Natural killer cell (primary cell): ENCODE measurements around the gene CNKSR1. TPM values are rescaled to one million over a fixed set of nuclear protein-coding genes. Genes with fewer than 3 reads are reported as not detected.
A peak's percentile ranks its signal among the peaks of the same experiment; 100 is the strongest.

Experiments used
- ATAC-seq, 3 donors: fragments of 150-1000 bp in 2 of 3; fragments of 200-7000 bp in 1 of 3; cut with Tn5 transposase; 1 replicate in 1 of 3; 2 replicates in 2 of 3; pipeline ENCODE4 v1.10.0; 2021; ENCODE audit warnings: mild to moderate bottlenecking in 2 of 3, moderate library complexity in 2 of 3
- DNase-seq, 2 donors: peaks; one replicate each; pipeline versions ENCODE4 v3.0.0 to v3.0.0-alpha.2; 2013 to 2021; ENCODE audit warnings: mixed read lengths in 1 of 2
- H3K27ac ChIP-seq: one replicate; pipeline ENCODE4 v1.5.1; 2013; ENCODE audit warnings: mild to moderate bottlenecking, low read length
- H3K27me3 ChIP-seq: one replicate; pipeline ENCODE4 v1.6.1; 2013; ENCODE audit warnings: low read length; ENCODE audit not compliant: control insufficient read depth, insufficient read depth
- H3K36me3 ChIP-seq: one replicate; pipeline ENCODE4 v1.6.1; 2013; ENCODE audit warnings: low read length; ENCODE audit not compliant: control insufficient read depth, insufficient read depth
- H3K4me1 ChIP-seq: one replicate; pipeline ENCODE4 v1.6.1; 2013; ENCODE audit warnings: low read length; ENCODE audit not compliant: control insufficient read depth, insufficient read depth
- H3K4me3 ChIP-seq: one replicate; pipeline ENCODE4 v1.5.1; 2013; ENCODE audit warnings: low read length
- H3K9me3 ChIP-seq: one replicate; pipeline ENCODE4 v1.6.1; 2013; ENCODE audit warnings: low read length; ENCODE audit not compliant: control insufficient read depth, insufficient read depth
- H3K27ac Mint-ChIP-seq, 2 donors: one replicate each; pipeline ENCODE4 v1.8.0; 2022; ENCODE audit warnings: mild to moderate bottlenecking in 2 of 2, mixed read lengths in 2 of 2, moderate library complexity in 1 of 2
- H3K27me3 Mint-ChIP-seq, 2 donors: one replicate each; pipeline ENCODE4 v1.8.0; 2022; ENCODE audit warnings: low read depth in 2 of 2, mixed read lengths in 2 of 2
- H3K36me3 Mint-ChIP-seq: one replicate; pipeline ENCODE4 v1.8.0; 2022; ENCODE audit warnings: mixed read lengths
- H3K4me1 Mint-ChIP-seq, 2 donors: one replicate each; pipeline ENCODE4 v1.8.0; 2022; ENCODE audit warnings: mixed read lengths in 2 of 2
- H3K4me3 Mint-ChIP-seq: one replicate; pipeline ENCODE4 v1.8.0; 2022; ENCODE audit warnings: mild to moderate bottlenecking, moderate library complexity, mixed read lengths
- H3K9me3 Mint-ChIP-seq, 2 donors: one replicate each; pipeline ENCODE4 v1.8.0; 2022; ENCODE audit warnings: mixed read lengths in 2 of 2
- WGBS: methylation state at CpG from one replicate; pipeline ENCODE4 v1.1.7; 2013; ENCODE audit warnings: missing lambda C conversion rate; ENCODE audit not compliant: insufficient coverage; 5-methylcytosine and 5-hydroxymethylcytosine counted together
- intact Hi-C: fragments of 100-400 bp; cut with micrococcal nuclease; formaldehyde crosslinking; loops from one replicate; pipeline ENCODE4 v1.14.2; 2022
- total RNA-seq, 4 donors: library from RNA; stranded (reverse); fragments of 120-200 nt in 1 of 4; gene quantifications; one replicate each; pipeline versions ENCODE4 v1.2.3 to v1.2.4, GENCODE V29; 2013 to 2022
- TF ChIP-seq, protein P1 (sequence below): fragments of 200-600 bp; IDR thresholded peaks from one replicate; pipeline ENCODE4 v1.8.0; 2022; ENCODE audit warnings: antibody characterized with exemption

Gene CNKSR1
- total RNA-seq, 3 donors from 2014 or later (not counting 1 experiment from before 2014, with no cell fraction given) = 0.89 to 1.9 (median 1.0) TPM

DNA sequence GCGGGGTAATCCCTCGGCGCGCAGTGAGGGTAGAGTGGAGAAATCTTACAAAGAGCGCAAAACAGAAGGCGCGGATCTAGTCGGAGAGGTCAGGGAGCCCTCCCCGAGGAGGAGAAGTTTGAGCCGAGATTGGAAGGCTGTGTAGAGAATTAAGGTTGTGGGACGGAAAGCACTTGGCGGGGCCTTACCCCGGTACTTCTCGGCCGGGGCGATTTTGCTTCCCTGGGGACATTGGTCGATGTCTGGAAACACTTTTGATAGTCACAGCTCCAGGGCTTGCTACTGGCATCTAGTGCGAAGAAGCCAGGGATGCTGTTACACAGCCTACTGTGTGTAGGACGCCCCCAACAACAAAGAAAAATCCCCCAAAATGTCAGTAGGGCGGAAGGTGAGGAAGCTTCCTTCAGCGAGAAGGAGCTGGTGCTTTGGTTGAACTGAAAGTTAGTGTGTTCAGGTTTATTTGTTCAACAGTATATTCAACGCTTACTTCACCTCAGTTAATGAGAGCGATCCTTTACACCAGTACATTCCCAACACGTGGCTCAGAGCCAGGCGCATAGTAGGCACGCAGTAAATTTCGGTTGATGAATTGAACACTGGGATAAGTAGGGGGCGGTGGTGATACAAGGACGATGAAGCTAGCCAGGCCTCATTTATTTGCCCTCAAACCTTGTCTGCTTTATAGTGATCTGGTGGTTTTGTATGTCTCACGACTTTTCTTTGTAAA lies 57.5 kb downstream of the CNKSR1 start:
- Histone ChIP-seq H3K4me3 (peak overlapping the region; percentile 93), H3K9me3 (no peaks in the 10 kb centered on the region), H3K27ac (peak overlapping the region; percentile 78), H3K27me3 (no peaks in the 10 kb centered on the region), H3K36me3 (no peaks in the 10 kb centered on the region), H3K4me1 (peaks cover 18% of the 10 kb centered on the region)
- H3K4me3 Mint-ChIP-seq = peak overlapping the region; percentile 99
- no peaks in the 10 kb centered on the region for H3K36me3 Mint-ChIP-seq
- H3K27ac Mint-ChIP-seq = peak overlapping the region; percentile 94 to 96
- no peaks in the 10 kb centered on the region for H3K27me3 Mint-ChIP-seq
- intact Hi-C loops = loop anchor here (1.0 to 5.0 kb wide), 3 partner anchors 36 to 124 kb away; partner anchors contain the start of genes C1orf232, PDIK1L and ZNF593
- no peaks in the 10 kb centered on the region for H3K9me3 Mint-ChIP-seq
- 2% methylated on average over 24 of the region's 30 CpGs for WGBS
- peaks cover 29 to 30% of the 10 kb centered on the region in 2 donors for H3K4me1 Mint-ChIP-seq
- TF ChIP-seq, protein P1, sequence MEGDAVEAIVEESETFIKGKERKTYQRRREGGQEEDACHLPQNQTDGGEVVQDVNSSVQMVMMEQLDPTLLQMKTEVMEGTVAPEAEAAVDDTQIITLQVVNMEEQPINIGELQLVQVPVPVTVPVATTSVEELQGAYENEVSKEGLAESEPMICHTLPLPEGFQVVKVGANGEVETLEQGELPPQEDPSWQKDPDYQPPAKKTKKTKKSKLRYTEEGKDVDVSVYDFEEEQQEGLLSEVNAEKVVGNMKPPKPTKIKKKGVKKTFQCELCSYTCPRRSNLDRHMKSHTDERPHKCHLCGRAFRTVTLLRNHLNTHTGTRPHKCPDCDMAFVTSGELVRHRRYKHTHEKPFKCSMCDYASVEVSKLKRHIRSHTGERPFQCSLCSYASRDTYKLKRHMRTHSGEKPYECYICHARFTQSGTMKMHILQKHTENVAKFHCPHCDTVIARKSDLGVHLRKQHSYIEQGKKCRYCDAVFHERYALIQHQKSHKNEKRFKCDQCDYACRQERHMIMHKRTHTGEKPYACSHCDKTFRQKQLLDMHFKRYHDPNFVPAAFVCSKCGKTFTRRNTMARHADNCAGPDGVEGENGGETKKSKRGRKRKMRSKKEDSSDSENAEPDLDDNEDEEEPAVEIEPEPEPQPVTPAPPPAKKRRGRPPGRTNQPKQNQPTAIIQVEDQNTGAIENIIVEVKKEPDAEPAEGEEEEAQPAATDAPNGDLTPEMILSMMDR = no peak
- DNase-seq = peak in 1 of 2 donors; percentile 59
- ATAC-seq = no peak

DNA sequence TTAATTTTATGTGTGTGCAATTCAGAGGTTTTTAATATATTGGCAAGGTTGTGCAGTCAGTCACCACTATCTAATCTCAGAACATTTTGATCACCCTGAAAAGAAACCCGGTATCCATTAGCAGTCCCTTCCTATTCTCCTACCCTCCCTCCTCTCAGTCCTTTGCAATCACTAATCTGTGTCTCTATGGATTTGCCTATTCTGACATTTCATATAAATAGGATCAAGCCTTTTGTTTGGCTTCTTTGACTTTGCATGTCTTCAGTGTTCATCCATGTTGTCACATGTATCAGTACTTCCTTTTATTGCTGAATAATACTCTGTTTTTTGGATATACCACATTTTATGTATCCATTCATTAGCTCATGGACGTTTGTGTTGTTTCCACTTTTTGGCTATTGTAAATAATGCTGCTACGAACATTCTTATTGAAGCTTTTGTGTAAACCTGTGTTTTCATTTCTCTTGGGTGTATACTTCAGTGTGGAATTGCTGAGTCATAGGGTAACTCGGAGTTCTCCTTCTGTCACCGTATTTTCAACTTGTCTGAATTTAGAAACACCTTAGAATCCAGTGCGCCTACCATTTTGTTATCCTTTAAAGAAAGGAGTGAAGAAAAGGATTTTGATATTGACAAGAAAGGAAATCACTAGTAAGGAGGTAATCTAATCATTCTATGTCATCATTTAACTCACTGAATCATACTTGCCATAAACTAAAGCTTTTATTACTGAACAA lies 60.1 kb downstream of the CNKSR1 start:
- ATAC-seq (no peak), DNase-seq (no peak)
- Histone ChIP-seq H3K27ac (no peak overlapping the region), H3K27me3 (no peaks in the 10 kb centered on the region), H3K4me1 (peaks cover 18% of the 10 kb centered on the region), H3K36me3 (no peaks in the 10 kb centered on the region), H3K4me3 (no peak overlapping the region), H3K9me3 (no peaks in the 10 kb centered on the region)
- TF ChIP-seq, protein P1 = no peak
- Mint-ChIP-seq H3K4me3 (no peak overlapping the region), H3K27ac (no peak overlapping the region), H3K4me1 (peaks cover 29 to 30% of the 10 kb centered on the region in 2 donors), H3K27me3 (no peaks in the 10 kb centered on the region), H3K9me3 (no peaks in the 10 kb centered on the region), H3K36me3 (no peaks in the 10 kb centered on the region)
- 64% methylated on average over 4 of the region's 6 CpGs for whole genome bisulfite sequencing
- intact Hi-C loops = no loop called here

Other genes with a start within 250 kb of the CNKSR1 start
- 10 to 100 TPM; 39.0 to 95.1 (median 68.6) TPM for gene PAFAH2, start 179.4 kb upstream of the CNKSR1 start, total RNA-seq
- not detected for gene EXTL1, start 155.7 kb upstream of the CNKSR1 start, total RNA-seq
- gene SLC30A2, start 131.4 kb upstream of the CNKSR1 start, total RNA-seq = not detected
- not detected for gene TRIM63, start 109.9 kb upstream of the CNKSR1 start, total RNA-seq
- 1 to 10 TPM; 3.1 to 8.2 (median 8.1) TPM for gene PDIK1L, start 65.7 kb upstream of the CNKSR1 start, total RNA-seq
- gene FAM110D, start 18.4 kb upstream of the CNKSR1 start, total RNA-seq = not detected
- gene C1orf232, start 8.5 kb upstream of the CNKSR1 start, total RNA-seq = not detected
- gene ZNF593, start 7.6 kb upstream of the CNKSR1 start, total RNA-seq = 10 to 100 TPM in 2 of 3 donors, 1 to 10 TPM in 1; 8.6 to 17.8 (median 15.6) TPM
- gene ZNF593OS, start 5.7 kb upstream of the CNKSR1 start, total RNA-seq = not detected
- not detected for gene CATSPER4, start 13.1 kb downstream of the CNKSR1 start, total RNA-seq
- gene CEP85, start 56.7 kb downstream of the CNKSR1 start, total RNA-seq = 10 to 100 TPM; 13.0 to 20.4 (median 18.0) TPM
- 100 to 1,000 TPM; 396 to 488 (median 437) TPM for gene SH3BGRL3, start 102.6 kb downstream of the CNKSR1 start, total RNA-seq
- gene UBXN11, start 129.1 kb downstream of the CNKSR1 start, total RNA-seq = 10 to 100 TPM; 22.7 to 32.0 (median 31.7) TPM
- gene CD52, start 140.5 kb downstream of the CNKSR1 start, total RNA-seq = 100 to 1,000 TPM; 454 to 485 (median 482) TPM
- gene CRYBG2, start 176.6 kb downstream of the CNKSR1 start, total RNA-seq = 1 to 10 TPM; 2.5 to 5.8 (median 3.2) TPM
- gene ZNF683, start 195.3 kb downstream of the CNKSR1 start, total RNA-seq = 10 to 100 TPM in 2 of 3 donors, 1 to 10 TPM in 1; 9.6 to 38.2 (median 19.7) TPM
- gene LIN28A, start 233.3 kb downstream of the CNKSR1 start, total RNA-seq = not detected